HEK293T (cell line): Measurements from ENCODE around the gene EPC1.

Experiments used
- CTCF ChIA-PET: fragments of 350-600 bp; formaldehyde crosslinking; extraction: SDS; loops from one replicate; lab custom pipeline; 2021; ENCODE audit warnings: antibody characterized with exemption, inconsistent platforms; lab: Yijun Ruan, JAX
- POLR2A ChIA-PET: fragments of 350-600 bp; formaldehyde crosslinking; extraction: SDS; loops from one replicate; lab custom pipeline; 2020; ENCODE audit warnings: antibody characterized with exemption, inconsistent platforms; lab: Yijun Ruan, JAX
- DNase-seq: peaks from one replicate; pipeline ENCODE4 v3.0.0; 2012; ENCODE audit warnings: mixed read lengths; ENCODE audit errors: extremely low spot score
- ARNT ChIP-seq: fragments of 450-650 bp; IDR thresholded peaks from 2 replicates; pipeline ENCODE4 v1.6.1; 2017; ENCODE audit warnings: mild to moderate bottlenecking
- BHLHE40 ChIP-seq: fragments of 450-650 bp; IDR thresholded peaks from 2 replicates; pipeline ENCODE4 v1.6.1; 2016; ENCODE audit warnings: mild to moderate bottlenecking, moderate library complexity, borderline replicate concordance
- CTBP1 ChIP-seq: fragments of 450-650 bp; IDR thresholded peaks from 2 replicates; pipeline ENCODE4 v1.6.1; 2016; ENCODE audit warnings: borderline replicate concordance
- ELF4 ChIP-seq: fragments of 450-650 bp; IDR thresholded peaks from 2 replicates; pipeline ENCODE4 v1.6.1; 2017; ENCODE audit warnings: antibody characterized with exemption
- FOXA1 ChIP-seq: fragments of 450-650 bp; IDR thresholded peaks from 2 replicates; pipeline ENCODE4 v1.6.1; 2016; ENCODE audit warnings: mild to moderate bottlenecking
- FOXK2 ChIP-seq: fragments of 450-650 bp; IDR thresholded peaks from 2 replicates; pipeline ENCODE4 v1.6.1; 2016; ENCODE audit warnings: mild to moderate bottlenecking
- FOXM1 ChIP-seq: fragments of 450-650 bp; IDR thresholded peaks from 2 replicates; pipeline ENCODE4 v1.6.1; 2017; ENCODE audit warnings: mild to moderate bottlenecking, borderline replicate concordance
- HDGF ChIP-seq: fragments of 450-650 bp; IDR thresholded peaks from 2 replicates; pipeline ENCODE4 v1.6.1; 2017; ENCODE audit warnings: antibody characterized with exemption, borderline replicate concordance
- L3MBTL2 ChIP-seq: fragments of 450-650 bp; conservative IDR thresholded peaks from 2 replicates; pipeline ENCODE4 v1.6.1; 2016; ENCODE audit warnings: mild to moderate bottlenecking
- LEF1 ChIP-seq: fragments of 450-650 bp; IDR thresholded peaks from 2 replicates; pipeline ENCODE4 v1.6.1; 2017; ENCODE audit warnings: mild to moderate bottlenecking, borderline replicate concordance
- NFRKB ChIP-seq: fragments of 450-650 bp; IDR thresholded peaks from 2 replicates; pipeline ENCODE4 v1.6.1; 2016; ENCODE audit warnings: mild to moderate bottlenecking, moderate library complexity
- SP1 ChIP-seq: fragments of 450-650 bp; IDR thresholded peaks from 2 replicates; pipeline ENCODE4 v1.6.1; 2017
- SUZ12 ChIP-seq: fragments of 450-650 bp; IDR thresholded peaks from 2 replicates; pipeline ENCODE4 v1.6.1; 2016; ENCODE audit warnings: mild to moderate bottlenecking
- TARDBP ChIP-seq: fragments of 450-650 bp; IDR thresholded peaks from 2 replicates; pipeline ENCODE4 v1.6.1; 2016
- ZNF384 ChIP-seq: fragments of 450-650 bp; IDR thresholded peaks from 2 replicates; pipeline ENCODE4 v1.6.1; 2016
- TF ChIP-seq, protein P1 (sequence below): fragments of 450-650 bp; IDR thresholded peaks from 2 replicates; pipeline ENCODE4 v1.6.1; 2016

EPC1 gene

DNA sequence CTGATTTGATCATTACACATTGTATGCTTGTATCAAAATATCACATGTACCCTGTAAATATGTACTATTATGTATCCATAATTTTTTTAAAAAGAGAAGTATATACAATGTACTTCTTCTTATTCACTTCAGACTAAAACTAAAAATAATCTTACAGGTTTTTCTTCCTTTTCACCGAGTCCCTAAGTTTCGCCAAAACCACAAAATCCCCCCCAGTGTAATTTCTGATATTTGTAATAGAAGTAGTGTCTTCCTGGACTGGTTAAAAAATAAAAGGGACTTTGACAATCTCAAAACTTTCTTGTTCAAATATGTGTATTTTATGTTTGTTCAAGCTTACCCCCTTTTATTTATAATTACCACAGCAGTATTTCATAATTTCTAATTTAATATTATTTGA, 23.9 kb downstream of the EPC1 start:
- ChIA-PET POLR2A (no interaction called here), CTCF (no interaction called here)
- TF ChIP-seq FOXM1 (no peak), FOXA1 (no peak), ELF4 (no peak), FOXK2 (no peak), CTBP1 (no peak), LEF1 (no peak), L3MBTL2 (no peak), SUZ12 (no peak), HDGF (no peak), ARNT (no peak), ZNF384 (no peak), NFRKB (no peak), BHLHE40 (no peak), TARDBP (no peak), SP1 (no peak)
- TF ChIP-seq, protein P1, sequence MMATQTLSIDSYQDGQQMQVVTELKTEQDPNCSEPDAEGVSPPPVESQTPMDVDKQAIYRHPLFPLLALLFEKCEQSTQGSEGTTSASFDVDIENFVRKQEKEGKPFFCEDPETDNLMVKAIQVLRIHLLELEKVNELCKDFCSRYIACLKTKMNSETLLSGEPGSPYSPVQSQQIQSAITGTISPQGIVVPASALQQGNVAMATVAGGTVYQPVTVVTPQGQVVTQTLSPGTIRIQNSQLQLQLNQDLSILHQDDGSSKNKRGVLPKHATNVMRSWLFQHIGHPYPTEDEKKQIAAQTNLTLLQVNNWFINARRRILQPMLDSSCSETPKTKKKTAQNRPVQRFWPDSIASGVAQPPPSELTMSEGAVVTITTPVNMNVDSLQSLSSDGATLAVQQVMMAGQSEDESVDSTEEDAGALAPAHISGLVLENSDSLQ, result no peak
- DNase-seq, result no peak

DNA sequence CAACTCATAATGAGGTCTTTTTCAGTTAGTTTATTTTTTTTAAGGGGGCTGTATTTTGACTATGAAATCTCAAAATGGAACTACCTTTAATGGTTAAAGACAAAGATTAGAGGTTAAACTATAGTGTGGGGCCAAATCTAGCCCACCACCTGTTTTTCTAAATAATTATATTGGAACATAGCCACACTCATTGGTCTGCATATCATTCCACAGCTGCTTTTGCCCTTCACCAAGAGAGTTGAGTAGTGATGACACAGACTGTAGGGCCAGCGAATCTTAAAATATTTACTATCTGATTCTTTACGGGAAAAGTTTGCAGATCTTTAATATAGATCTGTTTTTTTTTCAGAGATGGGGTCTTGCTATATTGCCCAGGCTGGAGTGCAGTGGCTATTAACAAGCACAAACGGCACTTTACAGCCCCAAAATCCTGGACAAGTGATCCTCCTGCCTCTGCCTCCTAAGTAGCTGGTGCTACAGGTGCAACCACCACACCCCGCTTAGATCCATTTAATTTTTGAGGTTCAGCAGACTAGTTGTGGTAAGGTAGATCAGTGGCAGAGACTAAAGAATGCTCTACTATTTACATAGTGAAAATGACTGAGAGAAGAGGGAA, 25.8 kb downstream of the EPC1 start:
- no peak for DNase-seq
- POLR2A ChIA-PET, result no interaction called here
- CTCF ChIA-PET, result no interaction called here

DNA sequence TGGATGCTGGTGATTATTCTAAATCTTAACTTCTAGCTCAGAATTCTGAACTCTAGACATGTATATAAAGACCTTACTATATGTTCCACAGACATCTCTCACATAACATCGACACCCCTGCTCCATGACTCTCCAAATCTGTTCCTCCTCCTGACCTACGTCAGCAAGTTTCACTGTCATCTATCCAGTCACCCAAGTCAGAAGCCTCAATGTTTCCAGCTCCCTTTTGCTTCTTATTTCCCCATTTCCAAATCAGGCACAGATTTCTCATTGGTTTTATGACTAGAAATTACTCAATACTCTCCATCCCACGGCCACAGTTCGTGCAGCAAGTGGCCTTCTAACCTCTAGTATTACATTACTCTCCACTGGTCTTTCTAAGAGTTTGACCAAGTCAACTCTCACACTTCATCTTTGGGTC, 28.5 kb downstream of the EPC1 start:
- CTCF ChIA-PET, result no interaction called here
- TF ChIP-seq ARNT (no peak), TARDBP (no peak), SUZ12 (no peak), FOXK2 (no peak), LEF1 (no peak), ELF4 (no peak)
- POLR2A ChIA-PET, result no interaction called here
- DNase-seq, result no peak

More for the DNA sequence above, 25.8 kb downstream of the EPC1 start:
- TF ChIP-seq TARDBP (no peak), LEF1 (no peak), FOXM1 (no peak), BHLHE40 (no peak), SP1 (no peak), SUZ12 (no peak)

DNA sequence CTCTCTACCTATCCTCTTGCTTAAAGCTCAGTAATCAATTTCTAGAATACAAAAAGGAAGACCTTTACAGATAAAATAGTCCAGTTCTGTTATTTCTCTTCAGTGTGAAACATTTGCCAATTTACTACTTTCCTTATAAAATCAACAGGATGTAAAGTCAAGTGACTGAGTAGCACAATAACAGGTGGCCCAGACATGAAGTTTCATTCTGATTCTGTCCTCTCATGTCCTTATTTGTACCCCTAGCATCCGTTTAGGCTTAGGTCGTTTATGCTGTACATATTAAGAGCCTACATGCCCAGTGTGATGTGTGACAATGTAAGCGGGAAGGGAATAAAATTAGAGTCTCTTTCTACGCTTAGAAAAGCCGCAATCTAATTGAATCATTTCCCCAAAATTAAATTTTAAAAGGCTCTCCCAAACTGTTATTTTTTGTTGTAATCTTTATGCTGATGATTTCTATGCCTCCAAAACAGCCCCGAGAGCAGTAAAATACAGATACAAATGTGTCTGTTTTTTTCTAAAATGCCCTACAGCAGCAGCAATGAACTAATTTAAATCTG, 29.1 kb downstream of the EPC1 start:
- ChIA-PET POLR2A (no interaction called here), CTCF (no interaction called here)
- DNase-seq, result no peak
- TF ChIP-seq TARDBP, result no peak

DNA sequence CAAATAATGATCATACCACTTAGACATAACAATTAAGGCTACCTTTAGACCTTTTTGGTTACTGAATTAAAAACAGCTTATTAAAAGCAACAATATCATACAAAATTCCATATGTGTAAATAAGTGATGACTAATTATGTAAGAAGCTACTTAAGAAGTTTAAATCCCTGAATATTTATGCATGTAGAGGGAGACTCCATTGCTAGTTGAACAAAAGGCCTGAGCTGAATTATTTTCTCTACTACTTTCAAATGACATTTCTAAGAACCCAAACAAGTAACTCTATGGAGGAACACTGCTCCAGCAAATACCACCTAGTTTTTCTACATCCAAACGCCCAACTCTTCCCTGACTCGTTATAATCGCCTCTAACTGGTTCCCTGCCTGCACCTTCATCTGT, 31.5 kb downstream of the EPC1 start:
- CTCF ChIA-PET, result no interaction called here

DNA sequence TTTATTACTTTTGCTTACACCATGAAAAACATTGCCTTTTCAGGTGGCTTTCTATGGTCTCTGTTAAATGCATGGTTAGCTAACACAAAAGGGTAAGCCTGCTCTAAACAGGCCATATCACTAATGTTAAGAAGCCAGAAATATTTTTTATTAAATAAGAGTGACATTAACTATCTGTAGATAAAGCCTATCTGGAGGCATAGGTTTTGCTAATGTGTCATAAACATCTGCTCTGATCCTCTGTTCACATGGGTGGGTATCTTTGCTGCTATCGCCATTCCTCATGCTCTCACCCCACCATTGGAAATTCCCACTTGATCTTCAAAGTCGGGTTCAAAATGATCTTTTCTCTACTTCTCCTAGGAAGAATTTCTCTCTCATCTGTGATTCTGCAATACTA, 32.4 kb downstream of the EPC1 start:
- TF ChIP-seq FOXK2 (no peak), BHLHE40 (no peak), ELF4 (no peak), LEF1 (no peak), FOXA1 (no peak), L3MBTL2 (no peak), FOXM1 (no peak), ZNF384 (no peak), ARNT (no peak), NFRKB (no peak), SP1 (no peak), SUZ12 (no peak), CTBP1 (no peak), HDGF (no peak), TARDBP (no peak)
- TF ChIP-seq, protein P1, result no peak
- ChIA-PET POLR2A (no interaction called here), CTCF (no interaction called here)
- no peak for DNase-seq

More for the DNA sequence above, 31.5 kb downstream of the EPC1 start:
- no peak for DNase-seq
- TF ChIP-seq ELF4 (no peak), SUZ12 (no peak), HDGF (no peak), FOXM1 (no peak), NFRKB (no peak), FOXK2 (no peak), BHLHE40 (no peak)
- TF ChIP-seq, protein P1, result no peak
- POLR2A ChIA-PET, result no interaction called here
